Measurements from ENCODE around the gene ZBTB6.
"Not testable (repeated sequence)": the region's sequence is repeated elsewhere in the genome, so short reads cannot be mapped to it uniquely, and the experiment has no call there.

The ZBTB6 gene

GRCh38 chr9:122930541-122931225, 17.6 kb upstream of the ZBTB6 start:
- DNase-seq (ENCODE audit: low read depth, low spot score): no peak

GRCh38 chr9:122929796-122930354, 16.8 kb upstream of the ZBTB6 start:
- no peak for DNase-seq (ENCODE audit: low read depth, low spot score)

More at GRCh38 chr9:122930541-122931225, 17.6 kb upstream of the ZBTB6 start:
- H3K4me3 ChIP-seq (ENCODE audit: low read length): peak overlapping the region; percentile 80

GRCh38 chr9:122923947-122924346, 10.8 kb upstream of the ZBTB6 start:
- no peak for DNase-seq (ENCODE audit: low read depth, low spot score)
- no peak overlapping the region for H3K4me3 ChIP-seq (ENCODE audit: low read length)

More at GRCh38 chr9:122929796-122930354, 16.8 kb upstream of the ZBTB6 start:
- peak overlapping the region; percentile 80; the same call in 1 of the 2 replicates for H3K4me3 ChIP-seq (ENCODE audit: low read length)

GRCh38 chr9:122922713-122923112, 9.6 kb upstream of the ZBTB6 start:
- no peak overlapping the region for H3K4me3 ChIP-seq (ENCODE audit: low read length)

GRCh38 chr9:122918310-122918709, 5.2 kb upstream of the ZBTB6 start:
- DNase-seq (ENCODE audit: low read depth, low spot score): no peak
- no peak overlapping the region for H3K4me3 ChIP-seq (ENCODE audit: low read length)

More at GRCh38 chr9:122922713-122923112, 9.6 kb upstream of the ZBTB6 start:
- no peak for DNase-seq (ENCODE audit: low read depth, low spot score)

- peak overlapping the region; percentile 61 for H3K4me3 ChIP-seq (ENCODE audit: low read length)
- DNase-seq (ENCODE audit: low read depth, low spot score): no peak
Observed at GRCh38 chr9:122912671-122912963, 506 bp downstream of the ZBTB6 start.

GRCh38 chr9:122906122-122906521, 7.0 kb downstream of the ZBTB6 start:
- H3K4me3 ChIP-seq (ENCODE audit: low read length); DNase-seq (ENCODE audit: low read depth, low spot score): not testable (repeated sequence)

- H3K4me3 ChIP-seq (ENCODE audit: low read length): peak within 1 kb of the TSS; percentile 92
- DNase-seq (ENCODE audit: low read depth, low spot score): peak; percentile 100
Observed at GRCh38 chr9:122904823-122905710, 8.1 kb downstream of the ZBTB6 start, which contains the start of gene RC3H2. Gene RC3H2, minus strand, starts transcription at chr9:122905359. Its CDS starts 7,850 bp downstream, at chr9:122897509.

- no peak for DNase-seq (ENCODE audit: low read depth, low spot score)
- H3K4me3 ChIP-seq (ENCODE audit: low read length): peak overlapping the region; percentile 92
Observed at GRCh38 chr9:122904466-122904822, 8.7 kb downstream of the ZBTB6 start.

- DNase-seq (ENCODE audit: low read depth, low spot score): no peak
- H3K4me3 ChIP-seq (ENCODE audit: low read length): no peak overlapping the region
Observed at GRCh38 chr9:122900791-122901190, 12.3 kb downstream of the ZBTB6 start.

GRCh38 chr9:122897969-122898368, 15.2 kb downstream of the ZBTB6 start:
- DNase-seq (ENCODE audit: low read depth, low spot score): no peak
- no peak overlapping the region for H3K4me3 ChIP-seq (ENCODE audit: low read length)

GRCh38 chr9:122888480-122888879, 24.6 kb downstream of the ZBTB6 start:
- DNase-seq (ENCODE audit: low read depth, low spot score): no peak
- no peak overlapping the region for H3K4me3 ChIP-seq (ENCODE audit: low read length)

GRCh38 chr9:122883125-122883524, 30.0 kb downstream of the ZBTB6 start:
- no peak for DNase-seq (ENCODE audit: low read depth, low spot score)
- H3K4me3 ChIP-seq (ENCODE audit: low read length): no peak overlapping the region

- no peak overlapping the region for H3K4me3 ChIP-seq (ENCODE audit: low read length)
- DNase-seq (ENCODE audit: low read depth, low spot score): no peak
Observed at GRCh38 chr9:122879443-122879842, 33.7 kb downstream of the ZBTB6 start.

- no peak overlapping the region for H3K4me3 ChIP-seq (ENCODE audit: low read length)
- no peak for DNase-seq (ENCODE audit: low read depth, low spot score)
Observed at GRCh38 chr9:122875523-122875922, 37.6 kb downstream of the ZBTB6 start.

GRCh38 chr9:122867276-122867675, 45.8 kb downstream of the ZBTB6 start:
- not testable (repeated sequence) for H3K4me3 ChIP-seq (ENCODE audit: low read length); DNase-seq (ENCODE audit: low read depth, low spot score)

GRCh38 chr9:122866079-122866478, 47.0 kb downstream of the ZBTB6 start:
- no peak for DNase-seq (ENCODE audit: low read depth, low spot score)
- H3K4me3 ChIP-seq (ENCODE audit: low read length): no peak overlapping the region

- DNase-seq (ENCODE audit: low read depth, low spot score): no peak
- no peak overlapping the region for H3K4me3 ChIP-seq (ENCODE audit: low read length)
Observed at GRCh38 chr9:122865300-122865699, 47.8 kb downstream of the ZBTB6 start.

GRCh38 chr9:122863407-122863806, 49.7 kb downstream of the ZBTB6 start:
- H3K4me3 ChIP-seq (ENCODE audit: low read length): no peak overlapping the region
- no peak for DNase-seq (ENCODE audit: low read depth, low spot score)
